Adrenal gland (tissue), 5 donors: Measurements from ENCODE around the gene HSP90AA1.

Source experiments
- POLR2A ChIP-seq, 2 donors: fragments of 450-650 bp; IDR thresholded peaks; one replicate each; pipeline ENCODE4 v1.6.1; 2017; ENCODE audit warnings: antibody characterized with exemption in 2 of 2, mild to moderate bottlenecking in 2 of 2, moderate library complexity in 1 of 2
- TF ChIP-seq, protein P1 (sequence below), 6 experiments: fragments of 450-650 bp in 4 of 6; fragments of 200-600 bp in 2 of 6; sonication (generic) in 1 of 6; IDR thresholded peaks; 1 replicate in 5 of 6; 2 replicates in 1 of 6; pipeline versions ENCODE4 v1.5.1 to v1.8.0; 2016 to 2021; ENCODE audit warnings: antibody characterized with exemption in 6 of 6, mild to moderate bottlenecking in 2 of 6, moderate library complexity in 1 of 6
- donor health status: DM: no; HTN: no; CAD: no.

DNA sequence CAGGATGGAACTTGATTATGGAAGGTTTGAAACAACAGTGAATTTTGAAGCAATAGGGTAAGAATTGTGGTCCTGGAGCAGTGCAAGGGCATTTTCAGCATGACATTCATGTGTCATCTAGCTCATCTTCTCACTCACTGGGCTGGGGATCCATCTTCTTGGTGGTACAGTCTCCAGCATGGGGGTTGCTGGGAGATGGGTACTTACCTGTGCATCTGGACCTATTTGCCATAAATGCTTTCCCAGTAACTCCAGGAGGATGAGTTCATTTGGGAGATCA is 7.2 kb downstream of the HSP90AA1 start:
- TF ChIP-seq, protein P1, sequence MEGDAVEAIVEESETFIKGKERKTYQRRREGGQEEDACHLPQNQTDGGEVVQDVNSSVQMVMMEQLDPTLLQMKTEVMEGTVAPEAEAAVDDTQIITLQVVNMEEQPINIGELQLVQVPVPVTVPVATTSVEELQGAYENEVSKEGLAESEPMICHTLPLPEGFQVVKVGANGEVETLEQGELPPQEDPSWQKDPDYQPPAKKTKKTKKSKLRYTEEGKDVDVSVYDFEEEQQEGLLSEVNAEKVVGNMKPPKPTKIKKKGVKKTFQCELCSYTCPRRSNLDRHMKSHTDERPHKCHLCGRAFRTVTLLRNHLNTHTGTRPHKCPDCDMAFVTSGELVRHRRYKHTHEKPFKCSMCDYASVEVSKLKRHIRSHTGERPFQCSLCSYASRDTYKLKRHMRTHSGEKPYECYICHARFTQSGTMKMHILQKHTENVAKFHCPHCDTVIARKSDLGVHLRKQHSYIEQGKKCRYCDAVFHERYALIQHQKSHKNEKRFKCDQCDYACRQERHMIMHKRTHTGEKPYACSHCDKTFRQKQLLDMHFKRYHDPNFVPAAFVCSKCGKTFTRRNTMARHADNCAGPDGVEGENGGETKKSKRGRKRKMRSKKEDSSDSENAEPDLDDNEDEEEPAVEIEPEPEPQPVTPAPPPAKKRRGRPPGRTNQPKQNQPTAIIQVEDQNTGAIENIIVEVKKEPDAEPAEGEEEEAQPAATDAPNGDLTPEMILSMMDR (IDR thresholded peaks at IDR 0.05), result no peak
- TF ChIP-seq POLR2A (IDR thresholded peaks at IDR 0.05), result no peak
